Keratinocyte (primary cell): ENCODE results near the gene GALNT13.

Experiments used
- EZH2 ChIP-seq: IDR thresholded peaks from one replicate; pipeline ENCODE4 v1.6.1; 2012; ENCODE audit warnings: inconsistent platforms, mild to moderate bottlenecking, low read length, moderate library complexity
- TF ChIP-seq, protein P1 (sequence below), 3 experiments: IDR thresholded peaks in 1 of 3; conservative IDR thresholded peaks in 1 of 3; optimal IDR thresholded peaks in 1 of 3; 2 replicates in 2 of 3; 3 replicates in 1 of 3; pipeline versions ENCODE3 to v1.5.1; 2011; ENCODE audit warnings: low read length in 3 of 3, mild to moderate bottlenecking in 3 of 3, moderate library complexity in 2 of 3, control low read depth in 1 of 3, inconsistent platforms in 1 of 3; ENCODE audit not compliant: insufficient read depth in 2 of 3; ENCODE audit errors: extremely low read depth in 1 of 3

DNA sequence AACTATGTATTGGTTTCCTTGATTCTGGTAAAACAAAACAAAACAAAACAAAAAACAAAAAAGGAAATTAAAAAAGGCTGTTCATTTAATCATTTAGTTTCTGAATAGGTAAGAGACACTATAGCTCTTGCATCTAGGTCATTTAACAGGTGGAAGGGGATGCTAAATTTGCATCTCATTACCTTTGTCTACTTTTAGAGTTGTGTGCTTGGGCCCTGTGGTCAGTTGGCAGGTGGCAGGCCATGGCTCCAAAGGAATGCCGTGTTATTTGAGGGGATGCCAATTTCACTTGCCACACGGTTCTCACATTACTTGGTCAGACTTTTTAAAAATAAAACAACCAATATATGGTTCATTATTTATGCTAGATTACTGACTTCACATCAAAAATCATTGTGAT is 9.2 kb downstream of the GALNT13 start:
- TF ChIP-seq, protein P1, sequence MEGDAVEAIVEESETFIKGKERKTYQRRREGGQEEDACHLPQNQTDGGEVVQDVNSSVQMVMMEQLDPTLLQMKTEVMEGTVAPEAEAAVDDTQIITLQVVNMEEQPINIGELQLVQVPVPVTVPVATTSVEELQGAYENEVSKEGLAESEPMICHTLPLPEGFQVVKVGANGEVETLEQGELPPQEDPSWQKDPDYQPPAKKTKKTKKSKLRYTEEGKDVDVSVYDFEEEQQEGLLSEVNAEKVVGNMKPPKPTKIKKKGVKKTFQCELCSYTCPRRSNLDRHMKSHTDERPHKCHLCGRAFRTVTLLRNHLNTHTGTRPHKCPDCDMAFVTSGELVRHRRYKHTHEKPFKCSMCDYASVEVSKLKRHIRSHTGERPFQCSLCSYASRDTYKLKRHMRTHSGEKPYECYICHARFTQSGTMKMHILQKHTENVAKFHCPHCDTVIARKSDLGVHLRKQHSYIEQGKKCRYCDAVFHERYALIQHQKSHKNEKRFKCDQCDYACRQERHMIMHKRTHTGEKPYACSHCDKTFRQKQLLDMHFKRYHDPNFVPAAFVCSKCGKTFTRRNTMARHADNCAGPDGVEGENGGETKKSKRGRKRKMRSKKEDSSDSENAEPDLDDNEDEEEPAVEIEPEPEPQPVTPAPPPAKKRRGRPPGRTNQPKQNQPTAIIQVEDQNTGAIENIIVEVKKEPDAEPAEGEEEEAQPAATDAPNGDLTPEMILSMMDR (optimal IDR thresholded peaks at IDR 0.05 in 1 of 3, IDR thresholded peaks at IDR 0.05 in 1 of 3, conservative IDR thresholded peaks at IDR 0.05 in 1 of 3; ENCODE audit: extremely low read depth in 1 of 3, insufficient read depth in 2 of 3, low read length in 3 of 3) = no peak
- TF ChIP-seq EZH2 = no peak
